AML-193 (cell line): ENCODE results near the gene NXPE4.
"Not testable (repeated sequence)": the region's sequence is repeated elsewhere in the genome, so short reads cannot be mapped to it uniquely, and the experiment has no call there.

Experiments used
- DNase-seq, 2 experiments: peaks; one replicate each; lab custom pipeline; 2025; lab: John Stamatoyannopoulos, UW

The NXPE4 gene

GRCh38 chr11:114610550-114610949, 15.0 kb upstream of the NXPE4 start:
- no peak for DNase-seq

DNA sequence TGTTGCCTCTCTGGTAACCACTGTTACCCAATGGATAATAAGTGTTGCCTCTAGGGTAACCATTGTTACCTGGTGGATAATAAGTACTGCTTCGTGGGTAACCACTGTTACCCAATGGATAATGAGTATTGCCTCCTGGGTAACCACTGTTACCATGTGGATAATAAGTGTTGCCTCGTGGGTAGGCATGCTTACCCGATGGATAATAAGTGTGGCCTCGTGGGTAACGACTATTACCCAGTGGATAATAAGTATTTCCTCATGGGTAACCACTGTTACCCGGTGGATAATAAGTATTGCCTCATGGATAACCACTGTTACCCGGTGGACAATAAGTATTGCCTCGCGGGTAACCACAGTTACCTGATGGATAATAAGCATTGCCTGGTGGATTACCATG, 13.8 kb upstream of the NXPE4 start:
- DNase-seq, result no peak

DNA sequence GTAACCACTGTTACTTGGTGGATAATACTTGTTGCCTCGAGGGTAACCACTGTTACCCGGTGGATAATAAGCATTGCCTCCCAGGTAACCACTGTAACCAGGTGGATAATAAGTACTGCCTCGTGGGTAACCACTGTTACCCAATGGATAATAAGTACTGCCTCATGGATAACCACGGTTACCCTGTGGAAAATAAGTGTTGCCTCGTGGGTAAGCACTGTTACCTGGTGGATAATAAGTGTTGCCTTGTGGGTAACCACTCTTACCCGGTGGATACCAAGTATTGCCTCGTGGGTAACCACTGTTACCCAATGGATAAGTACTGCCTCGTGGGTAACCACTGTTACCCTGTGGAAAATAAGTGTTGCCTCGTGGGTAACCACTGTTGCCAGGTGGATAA, 13.0 kb upstream of the NXPE4 start:
- DNase-seq, result not testable (repeated sequence)

GRCh38 chr11:114607753-114608459, 12.3 kb upstream of the NXPE4 start:
- no peak for DNase-seq

DNA sequence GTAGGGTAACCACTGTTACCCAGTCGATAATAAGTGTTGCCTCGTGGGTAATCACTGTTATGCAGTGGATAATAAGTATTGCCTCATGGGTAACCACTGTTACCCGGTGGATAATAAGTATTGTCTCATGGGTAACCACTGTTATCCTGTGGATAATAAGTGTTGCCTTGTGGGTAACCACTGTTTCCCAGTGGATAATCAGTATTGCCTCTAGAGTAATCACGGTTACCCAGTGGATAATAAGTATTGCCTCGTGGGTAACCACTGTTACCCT, 11.2 kb upstream of the NXPE4 start:
- DNase-seq, result not testable (repeated sequence)

GRCh38 chr11:114606003-114606801, 10.6 kb upstream of the NXPE4 start:
- no peak for DNase-seq

- DNase-seq, result no peak
These were observed 9.8 kb upstream of the NXPE4 start for GRCh38 chr11:114605370-114605769.

GRCh38 chr11:114604886-114605285, 9.3 kb upstream of the NXPE4 start:
- DNase-seq, result no peak

DNA sequence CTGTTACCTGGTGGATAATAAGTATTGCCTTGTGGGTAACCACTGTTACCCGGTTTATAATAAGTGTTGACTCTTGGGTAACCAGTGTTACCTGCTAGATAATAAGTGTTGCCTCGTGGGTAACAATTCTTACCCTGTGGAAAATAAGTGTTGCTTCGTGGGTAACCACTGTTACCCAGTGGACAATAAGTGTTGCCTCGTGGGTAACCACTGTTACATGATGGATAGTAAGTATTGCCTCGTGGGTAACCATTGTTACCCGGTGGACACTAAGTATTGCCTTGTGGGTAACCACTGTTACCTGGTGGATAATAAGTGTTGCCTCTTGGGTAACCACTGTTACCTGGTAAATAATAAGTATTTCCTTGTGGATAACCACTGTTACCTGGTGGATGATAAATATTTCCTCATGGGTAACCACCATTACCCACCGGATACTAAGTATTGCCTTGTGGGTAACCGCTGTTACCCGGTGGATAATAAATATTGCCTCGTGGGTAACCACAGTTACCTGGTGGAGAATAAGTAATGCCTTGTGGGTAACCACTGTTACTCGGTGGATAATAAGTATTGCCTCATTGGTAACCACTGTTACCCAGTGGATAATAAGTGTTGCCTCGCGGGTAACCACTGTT, 8.7 kb upstream of the NXPE4 start:
- DNase-seq, result no peak

GRCh38 chr11:114603151-114603550, 7.6 kb upstream of the NXPE4 start:
- DNase-seq, result not testable (repeated sequence)

DNA sequence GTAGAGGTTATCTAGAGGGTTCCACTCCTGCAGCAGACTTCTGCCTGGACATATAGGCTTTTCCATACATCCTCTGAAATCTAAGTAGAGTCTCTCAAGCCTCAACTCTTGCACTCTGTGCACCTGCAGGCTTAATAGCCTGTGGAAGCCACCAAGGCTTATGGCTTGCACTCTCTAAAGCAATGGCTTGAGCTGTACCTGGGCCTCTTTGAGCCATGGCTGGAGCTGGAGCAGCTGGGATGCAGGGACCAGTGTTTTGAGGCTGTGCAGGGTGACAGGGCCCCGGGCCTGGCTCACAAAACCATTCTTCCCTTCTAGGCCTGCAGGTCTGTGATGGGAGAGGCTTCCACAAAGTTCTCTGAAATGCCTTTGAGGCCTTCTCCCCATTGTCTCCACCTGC, 2.9 kb upstream of the NXPE4 start:
- DNase-seq, result no peak

DNA sequence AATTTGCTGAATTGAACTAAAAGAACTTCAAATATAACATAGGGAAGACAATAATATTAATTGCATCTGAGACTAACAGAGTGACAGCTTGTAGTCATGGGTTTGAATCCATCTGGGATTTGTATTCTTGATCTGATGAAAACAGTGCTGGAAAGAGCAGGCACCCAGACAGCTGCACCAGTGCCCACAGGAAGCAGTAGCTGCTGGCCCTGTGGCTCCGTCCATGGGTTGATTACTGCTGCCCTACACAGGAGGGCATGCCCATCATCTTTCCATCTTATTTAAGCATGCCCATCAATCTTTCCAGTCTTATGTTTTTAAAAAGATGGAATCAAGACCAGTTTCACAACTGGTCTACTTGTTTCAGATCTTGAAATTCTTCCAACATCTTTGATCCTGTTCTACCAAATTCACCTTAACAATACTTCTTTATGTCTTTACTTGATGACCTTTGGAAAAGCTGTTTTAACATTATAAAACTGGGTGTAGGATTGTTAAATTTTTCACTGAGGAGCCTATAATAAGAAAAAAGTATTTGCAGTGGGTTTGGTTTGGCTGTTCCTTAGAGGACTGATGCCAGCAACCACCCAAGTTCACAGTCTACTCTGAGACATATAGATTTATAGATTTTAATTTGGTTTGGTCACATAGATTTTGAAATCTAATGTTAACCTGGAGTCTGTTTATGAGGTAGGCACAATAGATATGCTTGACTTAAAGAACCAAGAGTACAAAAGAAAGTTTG, 761 bp upstream of the NXPE4 start:
- DNase-seq, result no peak

GRCh38 chr11:114594703-114595102, 883 bp downstream of the NXPE4 start:
- no peak for DNase-seq

GRCh38 chr11:114587398-114587953, 8.1 kb downstream of the NXPE4 start:
- no peak for DNase-seq

GRCh38 chr11:114586797-114587196, 8.8 kb downstream of the NXPE4 start:
- DNase-seq, result no peak

DNA sequence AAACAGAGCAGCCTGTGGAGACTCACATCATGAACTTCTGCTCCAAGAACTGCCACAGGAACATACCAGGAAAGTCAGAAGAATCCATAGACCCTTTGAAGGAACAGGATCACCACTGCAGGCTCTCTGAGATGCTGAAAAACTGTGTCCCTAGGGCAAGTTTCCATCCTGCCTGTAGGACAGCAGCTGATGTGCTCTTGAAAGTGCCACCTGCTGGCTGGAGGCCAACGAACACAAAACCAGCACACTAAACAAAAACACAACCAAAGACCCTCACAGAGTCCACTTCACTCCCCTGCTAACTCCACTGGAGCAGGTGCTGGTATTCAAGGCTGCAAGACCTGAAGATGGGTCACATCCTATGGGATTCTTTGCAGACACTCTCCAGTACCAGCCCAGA, 23.9 kb downstream of the NXPE4 start:
- no peak for DNase-seq

GRCh38 chr11:114569801-114570200, 25.8 kb downstream of the NXPE4 start:
- DNase-seq, result no peak

GRCh38 chr11:114566276-114566675, 29.3 kb downstream of the NXPE4 start:
- no peak for DNase-seq

DNA sequence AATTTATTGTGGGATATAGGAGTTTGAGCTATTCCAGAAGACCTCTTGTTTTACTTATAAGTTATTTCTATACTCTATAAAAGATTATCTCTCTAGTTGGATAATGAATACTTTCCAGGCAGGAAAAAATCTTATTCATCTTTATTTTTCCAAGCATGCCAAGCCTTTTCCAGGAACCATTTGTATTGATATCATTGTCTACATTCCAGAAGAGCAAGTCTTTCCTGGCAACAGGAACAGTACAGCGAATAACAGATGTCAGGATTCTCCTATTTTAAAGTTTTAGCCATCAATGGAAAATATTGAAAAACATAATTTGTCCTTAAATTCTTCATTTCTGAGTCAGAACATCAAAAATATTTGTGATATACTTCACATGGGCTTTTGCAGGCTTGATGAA, 30.8 kb downstream of the NXPE4 start:
- DNase-seq, result no peak

DNA sequence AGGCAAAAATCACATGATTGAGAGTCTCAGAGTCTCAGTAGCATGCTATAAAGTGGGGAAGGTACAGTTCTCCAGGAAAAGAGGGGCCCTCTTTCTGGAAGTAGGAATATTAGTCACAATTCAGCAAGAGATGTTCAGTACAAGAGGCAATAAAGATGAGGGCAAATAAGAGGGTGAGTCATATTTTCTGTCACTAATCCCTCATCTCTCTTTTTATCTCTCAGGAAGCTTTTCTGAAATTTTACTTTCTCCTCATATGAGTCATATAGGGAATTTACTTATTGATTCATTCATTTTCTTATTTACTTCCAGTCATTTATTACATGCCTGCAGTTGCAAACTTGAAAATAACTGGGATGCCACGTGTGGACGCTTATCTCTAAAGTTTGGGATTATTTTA, 32.5 kb downstream of the NXPE4 start:
- no peak for DNase-seq

DNA sequence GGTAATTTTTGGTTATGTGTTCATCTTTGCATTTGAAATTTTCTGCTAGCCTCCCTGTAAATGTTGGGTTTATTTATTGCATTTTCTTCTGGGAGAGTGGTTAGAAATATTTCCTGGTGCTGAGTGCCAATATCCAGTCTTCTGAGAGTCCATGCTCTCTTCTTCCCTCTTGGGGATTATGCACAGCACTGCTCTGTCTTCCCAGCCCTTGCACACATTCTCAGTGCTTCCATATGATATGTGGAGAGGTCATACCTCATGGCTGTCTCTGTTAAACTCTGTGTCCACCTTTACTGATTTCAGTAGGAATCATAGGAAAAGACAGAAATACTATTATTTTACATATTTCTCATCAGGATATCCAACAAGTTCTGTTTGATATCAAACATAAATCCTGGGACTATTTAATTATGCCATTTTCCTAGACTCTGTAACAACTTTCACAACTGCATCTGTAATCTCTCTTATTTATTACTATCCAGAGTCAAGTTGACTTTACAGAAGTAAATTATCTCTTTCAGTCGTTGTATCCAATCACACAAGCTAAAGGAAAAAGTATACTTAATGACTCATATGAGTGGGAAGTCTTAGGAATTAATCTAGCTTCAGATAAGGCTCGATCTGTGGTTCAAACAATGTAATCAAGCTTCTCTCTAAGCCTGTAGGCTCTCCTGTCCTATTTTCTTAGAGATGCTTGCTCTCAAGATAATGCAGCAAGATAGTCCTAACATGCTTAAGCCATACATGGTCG, 33.2 kb downstream of the NXPE4 start:
- DNase-seq, result no peak
